ENCODE data around the gene EHD3. TPM values are rescaled to one million over a fixed set of nuclear protein-coding genes. Genes with fewer than 3 reads are reported as not detected.

Gene EHD3
- total RNA-seq, 1 donor from 2014 or later: 29.7 TPM

DNA sequence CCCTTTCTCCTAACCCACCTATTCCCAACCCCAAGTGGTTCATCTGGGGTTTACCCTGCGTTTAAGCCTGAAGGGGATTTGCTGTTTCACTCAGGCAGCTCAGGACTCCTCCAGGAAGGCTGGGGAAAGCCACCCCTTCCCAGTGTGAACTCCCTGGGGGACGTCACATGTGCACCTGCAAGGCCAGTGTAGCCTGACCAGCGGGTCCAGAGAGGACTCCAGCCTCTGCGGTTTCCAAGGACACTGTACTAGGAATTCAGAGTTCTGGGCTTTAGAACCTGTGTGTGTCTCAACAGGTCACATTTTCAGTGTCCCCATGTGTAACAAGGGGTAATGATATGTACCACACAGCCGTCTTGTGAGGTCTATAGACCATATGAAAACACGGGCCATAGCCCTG is 17.9 kb downstream of the EHD3 start:
- TF ChIP-seq, protein P1, sequence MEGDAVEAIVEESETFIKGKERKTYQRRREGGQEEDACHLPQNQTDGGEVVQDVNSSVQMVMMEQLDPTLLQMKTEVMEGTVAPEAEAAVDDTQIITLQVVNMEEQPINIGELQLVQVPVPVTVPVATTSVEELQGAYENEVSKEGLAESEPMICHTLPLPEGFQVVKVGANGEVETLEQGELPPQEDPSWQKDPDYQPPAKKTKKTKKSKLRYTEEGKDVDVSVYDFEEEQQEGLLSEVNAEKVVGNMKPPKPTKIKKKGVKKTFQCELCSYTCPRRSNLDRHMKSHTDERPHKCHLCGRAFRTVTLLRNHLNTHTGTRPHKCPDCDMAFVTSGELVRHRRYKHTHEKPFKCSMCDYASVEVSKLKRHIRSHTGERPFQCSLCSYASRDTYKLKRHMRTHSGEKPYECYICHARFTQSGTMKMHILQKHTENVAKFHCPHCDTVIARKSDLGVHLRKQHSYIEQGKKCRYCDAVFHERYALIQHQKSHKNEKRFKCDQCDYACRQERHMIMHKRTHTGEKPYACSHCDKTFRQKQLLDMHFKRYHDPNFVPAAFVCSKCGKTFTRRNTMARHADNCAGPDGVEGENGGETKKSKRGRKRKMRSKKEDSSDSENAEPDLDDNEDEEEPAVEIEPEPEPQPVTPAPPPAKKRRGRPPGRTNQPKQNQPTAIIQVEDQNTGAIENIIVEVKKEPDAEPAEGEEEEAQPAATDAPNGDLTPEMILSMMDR (IDR thresholded peaks at IDR 0.05; ENCODE audit: borderline replicate concordance): no peak
- intact Hi-C loops (cut with micrococcal nuclease): no loop called here
- H3K27me3 ChIP-seq (ENCODE audit: low read depth): no peaks in the 10 kb centered on the region
- H3K9me3 ChIP-seq (replicated peaks): no peaks in the 10 kb centered on the region
- peaks cover 28% of the 10 kb centered on the region for H3K4me1 ChIP-seq
- H3K36me3 ChIP-seq: peaks cover 38% of the 10 kb centered on the region
- H3K4me3 ChIP-seq: no peak overlapping the region
- H3K27ac ChIP-seq (replicated peaks): no peak overlapping the region
- DNase-seq: no peak

DNA sequence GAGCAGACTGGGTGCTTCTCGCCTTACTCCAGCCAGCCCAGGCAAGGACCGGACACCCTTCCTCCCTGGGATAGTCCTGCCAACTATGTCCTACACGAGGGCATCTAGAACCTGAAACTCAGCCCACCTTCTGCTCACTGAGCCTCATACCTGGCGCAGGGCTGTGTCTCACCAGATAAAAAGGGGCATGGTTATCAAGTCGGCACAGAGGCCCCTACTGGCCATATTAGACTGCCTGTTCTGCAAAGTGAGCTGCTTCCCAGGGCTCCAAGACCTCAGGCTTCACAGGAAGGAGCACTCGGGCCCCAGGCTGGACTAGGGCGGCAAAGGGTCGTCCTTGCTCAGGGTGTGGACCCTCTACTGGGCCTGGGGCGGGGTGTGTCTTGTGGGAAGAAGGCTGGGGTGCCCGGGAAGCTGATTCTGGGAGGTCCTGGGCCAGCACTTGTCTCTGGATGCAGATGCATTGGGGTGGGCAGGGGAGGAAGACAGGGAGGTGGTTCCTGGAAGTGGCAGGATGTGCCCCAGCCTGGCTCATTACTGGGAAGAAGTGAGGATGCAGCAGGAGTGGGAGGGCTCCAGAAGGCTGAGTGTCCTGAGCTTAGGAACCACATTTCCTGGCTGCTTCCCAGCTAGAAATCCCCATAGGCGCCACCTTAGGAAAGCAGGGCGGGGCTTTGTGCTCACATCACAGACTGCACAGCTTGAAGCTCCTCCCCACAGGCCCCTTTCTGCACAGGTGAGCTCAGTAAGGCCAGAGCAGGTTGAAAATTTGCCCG is 19.6 kb downstream of the EHD3 start:
- TF ChIP-seq, protein P1 (IDR thresholded peaks at IDR 0.05; ENCODE audit: borderline replicate concordance): no peak
- intact Hi-C loops (cut with micrococcal nuclease): no loop called here
- H3K27ac ChIP-seq (replicated peaks): peak overlapping the region; percentile 59
- H3K4me1 ChIP-seq: peaks cover 37% of the 10 kb centered on the region
- no peak overlapping the region for H3K4me3 ChIP-seq
- DNase-seq: no peak
- no peaks in the 10 kb centered on the region for H3K27me3 ChIP-seq (ENCODE audit: low read depth)
- H3K36me3 ChIP-seq: peaks cover 31% of the 10 kb centered on the region
- no peaks in the 10 kb centered on the region for H3K9me3 ChIP-seq (replicated peaks)

DNA sequence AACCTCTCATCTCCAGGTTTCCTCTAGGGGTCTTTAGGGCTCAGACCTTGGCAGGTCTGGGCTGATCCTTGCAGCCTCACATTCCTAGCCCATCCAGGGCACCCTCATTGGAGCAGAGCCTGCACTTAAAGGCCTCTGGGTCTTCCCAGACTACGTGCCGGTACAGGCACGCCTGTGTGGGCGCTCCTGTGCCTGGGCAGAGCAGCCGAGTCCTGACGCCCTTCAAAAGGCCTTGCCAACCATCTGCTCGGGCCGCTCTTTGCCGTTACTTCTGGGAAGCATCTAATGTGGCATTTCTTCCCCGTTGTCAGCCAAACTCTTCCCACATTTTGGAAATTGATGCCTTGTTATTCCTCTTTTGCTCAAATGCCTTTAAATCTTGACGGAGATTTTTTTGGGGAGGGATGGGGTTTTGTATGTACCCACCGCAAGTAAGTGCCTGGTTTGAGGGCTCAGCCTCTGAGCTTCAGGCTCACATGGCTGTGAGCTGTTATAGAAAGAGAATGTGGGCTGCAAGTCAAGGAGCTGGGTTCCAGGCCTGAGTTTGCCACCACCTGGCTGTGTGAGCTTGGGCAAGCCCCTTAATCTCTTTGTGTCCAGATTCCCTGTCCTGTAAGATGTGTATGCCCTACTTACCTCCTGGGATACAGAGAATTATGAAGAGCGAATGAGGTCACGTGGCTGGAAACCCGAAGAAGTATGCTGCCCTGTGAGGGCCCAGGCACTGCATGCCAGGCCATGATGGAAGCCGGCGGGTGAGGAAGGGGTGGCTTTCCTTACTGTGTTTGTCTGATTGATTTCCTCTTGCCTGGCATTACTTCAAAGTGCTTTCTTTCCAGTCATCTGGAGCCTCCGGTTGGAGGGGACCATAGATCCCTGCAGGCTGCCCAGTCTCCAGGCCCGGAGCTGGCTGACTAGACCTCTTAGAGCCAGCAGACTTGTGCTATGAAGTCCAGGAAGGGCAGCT is 20.6 kb downstream of the EHD3 start:
- peak overlapping the region; percentile 27 for H3K27ac ChIP-seq (replicated peaks)
- intact Hi-C loops (cut with micrococcal nuclease): no loop called here
- no peaks in the 10 kb centered on the region for H3K27me3 ChIP-seq (ENCODE audit: low read depth)
- H3K36me3 ChIP-seq: peaks cover 21% of the 10 kb centered on the region
- DNase-seq: no peak
- H3K4me1 ChIP-seq: peaks cover 37% of the 10 kb centered on the region
- H3K4me3 ChIP-seq: no peak overlapping the region
- TF ChIP-seq, protein P1 (IDR thresholded peaks at IDR 0.05; ENCODE audit: borderline replicate concordance): no peak
- H3K9me3 ChIP-seq (replicated peaks): no peaks in the 10 kb centered on the region

DNA sequence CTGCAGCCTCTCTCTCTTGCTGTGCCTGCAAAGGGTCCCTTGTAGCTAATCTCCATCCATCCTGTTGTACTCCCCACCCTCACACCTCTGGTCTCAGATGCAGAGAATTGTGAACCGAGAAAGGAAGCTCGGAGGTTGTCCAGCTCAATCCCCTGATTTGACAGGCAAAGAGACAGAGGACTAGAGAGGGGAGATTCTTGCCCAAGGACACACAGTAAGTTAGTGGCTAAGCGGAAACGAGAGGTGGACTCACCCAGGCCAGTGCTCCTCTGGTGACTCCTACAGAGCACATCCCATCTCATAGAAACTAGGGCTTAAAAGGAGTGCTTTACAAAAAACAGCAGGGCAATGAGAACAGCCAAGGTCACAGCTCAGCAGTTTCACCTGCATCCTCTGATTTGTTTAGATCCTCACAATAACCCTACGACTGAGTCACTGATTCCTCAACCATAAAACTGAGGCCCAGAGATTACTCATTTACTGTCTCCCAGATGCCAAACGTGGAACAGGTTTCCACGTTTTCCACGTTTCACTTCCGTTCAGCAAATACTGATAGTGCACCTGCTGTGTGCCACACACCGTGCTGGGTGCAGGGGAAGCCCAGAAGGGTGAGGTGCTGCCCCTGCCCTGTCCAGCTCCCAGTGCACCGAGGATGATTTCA is 22.1 kb downstream of the EHD3 start:
- intact Hi-C loops (cut with micrococcal nuclease): no loop called here
- Histone ChIP-seq H3K36me3 (peaks cover 24% of the 10 kb centered on the region), H3K4me3 (no peak overlapping the region), H3K4me1 (peaks cover 30% of the 10 kb centered on the region), H3K27me3 (ENCODE audit: low read depth) (no peaks in the 10 kb centered on the region), H3K27ac (replicated peaks) (no peak overlapping the region), H3K9me3 (replicated peaks) (no peaks in the 10 kb centered on the region)
- DNase-seq: no peak
- TF ChIP-seq, protein P1 (IDR thresholded peaks at IDR 0.05; ENCODE audit: borderline replicate concordance): no peak
